Esophagus squamous epithelium (tissue), 4 donors: ENCODE results near the gene CNTNAP2.

Source experiments
- POLR2A ChIP-seq, 4 donors: fragments of 450-650 bp; IDR thresholded peaks; one replicate each; pipeline ENCODE4 v1.6.1; 2017; ENCODE audit warnings: antibody characterized with exemption in 4 of 4, mild to moderate bottlenecking in 4 of 4, moderate library complexity in 3 of 4
- TF ChIP-seq, protein P1 (sequence below), 6 experiments: fragments of 450-650 bp in 4 of 6; fragments of 200-600 bp in 2 of 6; sonication (generic) in 2 of 6; IDR thresholded peaks; one replicate each; pipeline ENCODE4 v1.5.1; 2016 to 2019; ENCODE audit warnings: antibody characterized with exemption in 6 of 6, mild to moderate bottlenecking in 4 of 6, moderate library complexity in 4 of 6

DNA sequence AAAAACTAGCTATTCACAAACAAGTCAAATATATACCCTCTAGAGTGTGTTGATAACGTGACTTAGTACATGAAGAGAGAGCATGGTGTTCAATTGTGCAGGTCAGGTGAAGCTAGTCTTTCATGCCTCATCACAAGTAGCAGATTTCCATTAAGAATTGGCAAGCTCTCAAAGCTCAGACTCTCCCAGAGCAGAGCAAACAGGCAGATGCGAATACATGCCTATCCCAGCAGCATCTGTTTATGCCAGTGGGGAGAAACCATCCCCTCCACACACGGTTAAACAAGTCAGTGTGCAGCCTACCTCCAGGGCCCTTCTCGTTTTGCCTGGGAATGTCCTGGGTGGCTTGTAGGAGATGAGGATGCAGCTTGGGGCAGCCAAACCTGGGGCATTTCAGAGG lies 1941.5 kb downstream of the CNTNAP2 start:
- TF ChIP-seq, protein P1, sequence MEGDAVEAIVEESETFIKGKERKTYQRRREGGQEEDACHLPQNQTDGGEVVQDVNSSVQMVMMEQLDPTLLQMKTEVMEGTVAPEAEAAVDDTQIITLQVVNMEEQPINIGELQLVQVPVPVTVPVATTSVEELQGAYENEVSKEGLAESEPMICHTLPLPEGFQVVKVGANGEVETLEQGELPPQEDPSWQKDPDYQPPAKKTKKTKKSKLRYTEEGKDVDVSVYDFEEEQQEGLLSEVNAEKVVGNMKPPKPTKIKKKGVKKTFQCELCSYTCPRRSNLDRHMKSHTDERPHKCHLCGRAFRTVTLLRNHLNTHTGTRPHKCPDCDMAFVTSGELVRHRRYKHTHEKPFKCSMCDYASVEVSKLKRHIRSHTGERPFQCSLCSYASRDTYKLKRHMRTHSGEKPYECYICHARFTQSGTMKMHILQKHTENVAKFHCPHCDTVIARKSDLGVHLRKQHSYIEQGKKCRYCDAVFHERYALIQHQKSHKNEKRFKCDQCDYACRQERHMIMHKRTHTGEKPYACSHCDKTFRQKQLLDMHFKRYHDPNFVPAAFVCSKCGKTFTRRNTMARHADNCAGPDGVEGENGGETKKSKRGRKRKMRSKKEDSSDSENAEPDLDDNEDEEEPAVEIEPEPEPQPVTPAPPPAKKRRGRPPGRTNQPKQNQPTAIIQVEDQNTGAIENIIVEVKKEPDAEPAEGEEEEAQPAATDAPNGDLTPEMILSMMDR (IDR thresholded peaks at IDR 0.05) = no peak
- no peak for TF ChIP-seq POLR2A (IDR thresholded peaks at IDR 0.05)
